ENCODE measurements around the gene PRKCG. TPM values are rescaled to one million over a fixed set of nuclear protein-coding genes. Genes with fewer than 3 reads are reported as not detected.
A peak's percentile ranks its signal among the peaks of the same experiment; 100 is the strongest.

Gene PRKCG
- total and polyA plus RNA-seq, 8 donors = 0.16 to 2.2 (median 0.28) TPM; not detected in 1

DNA sequence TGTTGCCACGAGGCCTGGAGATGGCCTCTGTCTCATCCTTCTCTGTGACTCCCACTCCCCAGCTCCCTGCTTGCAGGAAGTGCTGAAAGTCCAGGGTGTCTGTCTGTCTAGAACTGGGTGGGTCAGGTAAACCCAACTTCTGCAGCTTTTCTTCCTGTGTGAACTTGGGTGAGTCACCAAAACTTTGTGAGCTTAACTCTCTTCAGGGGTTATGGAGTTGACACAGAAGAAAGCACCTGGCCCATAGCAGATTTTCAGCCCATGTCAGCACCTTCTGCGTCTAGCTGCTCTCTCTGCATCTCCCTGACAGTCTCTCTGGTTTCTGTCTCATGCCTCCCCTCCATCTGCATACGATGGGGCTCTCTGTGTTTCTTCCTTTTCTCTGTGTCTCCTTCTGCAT is 22.9 kb downstream of the PRKCG start:
- DNase-seq (no peak), FAIRE-seq (no peak), ATAC-seq (no peak)
- TF ChIP-seq, protein P1, sequence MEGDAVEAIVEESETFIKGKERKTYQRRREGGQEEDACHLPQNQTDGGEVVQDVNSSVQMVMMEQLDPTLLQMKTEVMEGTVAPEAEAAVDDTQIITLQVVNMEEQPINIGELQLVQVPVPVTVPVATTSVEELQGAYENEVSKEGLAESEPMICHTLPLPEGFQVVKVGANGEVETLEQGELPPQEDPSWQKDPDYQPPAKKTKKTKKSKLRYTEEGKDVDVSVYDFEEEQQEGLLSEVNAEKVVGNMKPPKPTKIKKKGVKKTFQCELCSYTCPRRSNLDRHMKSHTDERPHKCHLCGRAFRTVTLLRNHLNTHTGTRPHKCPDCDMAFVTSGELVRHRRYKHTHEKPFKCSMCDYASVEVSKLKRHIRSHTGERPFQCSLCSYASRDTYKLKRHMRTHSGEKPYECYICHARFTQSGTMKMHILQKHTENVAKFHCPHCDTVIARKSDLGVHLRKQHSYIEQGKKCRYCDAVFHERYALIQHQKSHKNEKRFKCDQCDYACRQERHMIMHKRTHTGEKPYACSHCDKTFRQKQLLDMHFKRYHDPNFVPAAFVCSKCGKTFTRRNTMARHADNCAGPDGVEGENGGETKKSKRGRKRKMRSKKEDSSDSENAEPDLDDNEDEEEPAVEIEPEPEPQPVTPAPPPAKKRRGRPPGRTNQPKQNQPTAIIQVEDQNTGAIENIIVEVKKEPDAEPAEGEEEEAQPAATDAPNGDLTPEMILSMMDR (IDR thresholded peaks at IDR 0.05) = no peak
- intact Hi-C loops (cut with DNase I) = no loop called here
- peaks cover 0 to 32% (median 9%) of the 10 kb centered on the region in 4 donors for H3K27me3 ChIP-seq
- H3K4me1 ChIP-seq = no peaks in the 10 kb centered on the region
- no peaks in the 10 kb centered on the region for H3K36me3 ChIP-seq
- H3K27ac ChIP-seq = no peak overlapping the region
- no peak overlapping the region for H3K4me3 ChIP-seq
- H3K9me3 ChIP-seq = no peaks in the 10 kb centered on the region
- 21 to 23% methylated on average over 3 of the region's 3 CpGs for WGBS, 2 donors

DNA sequence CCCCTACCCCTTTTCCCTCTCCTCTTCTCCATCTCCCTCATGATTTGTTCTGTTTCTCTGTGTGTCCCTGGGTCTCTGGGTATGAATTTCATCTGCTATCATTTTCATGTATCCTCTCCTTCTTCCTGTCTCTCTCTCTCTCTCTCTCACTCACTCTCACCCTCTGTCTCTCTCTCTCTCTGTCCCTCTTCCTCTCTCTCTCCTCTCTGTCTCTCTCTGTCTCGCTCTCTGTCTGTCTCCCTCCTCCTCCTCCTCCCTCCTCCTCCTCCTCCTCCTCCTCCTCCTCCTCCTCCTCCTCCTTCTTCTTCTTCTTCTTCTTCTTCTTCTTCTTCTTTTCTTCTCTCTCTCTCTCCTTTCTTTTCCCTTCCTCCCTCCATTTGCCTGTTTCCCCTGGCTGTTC is 23.8 kb downstream of the PRKCG start:
- ATAC-seq (no peak), DNase-seq (no peak), FAIRE-seq (no peak)
- no peak overlapping the region for H3K4me3 ChIP-seq
- intact Hi-C loops (cut with DNase I) = no loop called here
- no peaks in the 10 kb centered on the region for H3K4me1 ChIP-seq
- peaks cover 0 to 36% (median 9%) of the 10 kb centered on the region in 4 donors for H3K27me3 ChIP-seq
- TF ChIP-seq, protein P1 (IDR thresholded peaks at IDR 0.05) = no peak
- no peak overlapping the region for H3K27ac ChIP-seq
- no peaks in the 10 kb centered on the region for H3K9me3 ChIP-seq
- no peaks in the 10 kb centered on the region for H3K36me3 ChIP-seq
- WGBS, 2 donors = 58 to 65% methylated on average over 1 of the region's 1 CpG

DNA sequence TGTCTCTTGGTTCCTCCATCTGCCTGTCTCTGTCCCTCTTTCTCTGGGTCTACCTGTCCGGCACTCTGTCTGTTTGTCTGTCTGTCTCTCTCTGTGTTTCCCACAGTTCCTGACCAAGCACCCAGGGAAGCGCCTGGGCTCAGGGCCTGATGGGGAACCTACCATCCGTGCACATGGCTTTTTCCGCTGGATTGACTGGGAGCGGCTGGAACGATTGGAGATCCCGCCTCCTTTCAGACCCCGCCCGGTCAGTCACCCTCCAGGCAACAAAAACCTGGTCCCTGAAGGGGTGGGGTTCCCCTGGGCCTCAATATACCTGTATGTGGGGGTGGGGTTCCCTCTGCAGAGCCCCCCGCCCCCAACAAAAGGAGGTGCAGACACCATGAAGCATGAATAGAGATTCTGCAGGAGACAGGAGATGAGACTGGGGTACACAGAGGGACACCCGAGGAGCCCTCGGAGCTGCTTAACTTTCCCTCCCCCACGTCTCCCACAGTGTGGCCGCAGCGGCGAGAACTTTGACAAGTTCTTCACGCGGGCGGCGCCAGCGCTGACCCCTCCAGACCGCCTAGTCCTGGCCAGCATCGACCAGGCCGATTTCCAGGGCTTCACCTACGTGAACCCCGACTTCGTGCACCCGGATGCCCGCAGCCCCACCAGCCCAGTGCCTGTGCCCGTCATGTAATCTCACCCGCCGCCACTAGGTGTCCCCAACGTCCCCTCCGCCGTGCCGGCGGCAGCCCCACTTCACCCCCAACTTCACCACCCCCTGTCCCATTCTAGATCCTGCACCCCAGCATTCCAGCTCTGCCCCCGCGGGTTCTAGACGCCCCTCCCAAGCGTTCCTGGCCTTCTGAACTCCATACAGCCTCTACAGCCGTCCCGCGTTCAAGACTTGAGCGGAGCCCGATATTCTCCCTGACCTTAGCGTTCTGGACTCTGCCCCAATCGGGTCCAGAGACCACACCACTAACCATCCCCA is 24.5 kb downstream of the PRKCG start:
- WGBS, 2 donors = 9 to 12% methylated on average over 45 to 48 of the region's 48 CpGs
- Histone ChIP-seq H3K27me3 (peaks cover 0 to 37% (median 9%) of the 10 kb centered on the region in 4 donors), H3K4me3 (no peak overlapping the region), H3K27ac (no peak overlapping the region), H3K36me3 (no peaks in the 10 kb centered on the region), H3K4me1 (no peaks in the 10 kb centered on the region), H3K9me3 (no peaks in the 10 kb centered on the region)
- intact Hi-C loops (cut with DNase I) = no loop called here
- peak in 3 of 4 donors; percentile 67 to 77 (median 73) for ATAC-seq
- no peak for FAIRE-seq
- TF ChIP-seq, protein P1 (IDR thresholded peaks at IDR 0.05) = peak; percentile 49 to 87 (median 70)
- peak in 5 of 6 donors; percentile 15 to 84 (median 58) for DNase-seq

DNA sequence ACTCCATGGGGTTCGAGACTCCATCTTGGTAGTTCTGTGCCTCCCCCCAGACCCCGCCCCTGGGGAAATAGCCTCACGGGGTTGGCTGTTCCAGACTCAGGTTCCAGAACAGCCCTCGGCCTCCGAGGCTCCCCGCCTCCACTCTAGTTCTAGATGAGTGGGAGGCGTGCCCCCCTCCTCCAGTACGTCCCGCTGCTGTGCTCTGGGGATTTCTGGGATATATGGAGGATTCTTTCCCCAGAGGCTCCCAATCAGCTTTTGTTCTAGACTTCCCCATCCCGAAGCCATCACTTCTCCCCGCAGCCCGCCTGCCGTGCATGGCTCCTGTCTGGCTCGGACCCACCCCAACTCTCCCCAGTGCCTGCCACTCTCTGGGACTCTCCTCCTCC is 25.2 kb downstream of the PRKCG start:
- Histone ChIP-seq H3K9me3 (no peaks in the 10 kb centered on the region), H3K27me3 (peaks cover 0 to 38% (median 9%) of the 10 kb centered on the region in 4 donors), H3K27ac (no peak overlapping the region), H3K4me1 (no peaks in the 10 kb centered on the region), H3K36me3 (no peaks in the 10 kb centered on the region), H3K4me3 (no peak overlapping the region)
- intact Hi-C loops (cut with DNase I) = no loop called here
- 23 to 30% methylated on average over 14 of the region's 14 CpGs for WGBS, 2 donors
- no peak for FAIRE-seq
- TF ChIP-seq, protein P1 (IDR thresholded peaks at IDR 0.05) = no peak
- no peak for ATAC-seq
- no peak for DNase-seq

DNA sequence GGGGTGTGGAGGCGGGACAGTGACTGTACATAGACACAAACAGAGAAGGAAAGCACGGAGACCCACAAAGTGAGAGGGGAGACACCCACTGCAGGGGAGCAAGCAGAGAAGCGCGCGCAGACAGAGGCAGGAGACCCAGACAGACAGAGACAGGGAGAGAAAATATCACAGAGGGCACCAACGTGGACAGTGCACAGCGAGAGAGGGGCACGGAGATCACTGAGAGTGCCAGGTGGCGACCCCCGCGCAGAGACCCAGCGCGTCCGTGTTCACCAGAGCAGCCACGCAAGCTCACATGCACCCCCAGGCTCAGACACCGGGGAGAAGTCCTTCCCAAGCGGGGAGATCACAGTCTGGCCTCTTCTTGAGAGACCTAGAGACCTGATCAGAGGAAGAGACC is 25.7 kb downstream of the PRKCG start:
- Histone ChIP-seq H3K36me3 (no peaks in the 10 kb centered on the region), H3K4me3 (no peak overlapping the region), H3K27me3 (peaks cover 0 to 36% (median 9%) of the 10 kb centered on the region in 4 donors), H3K4me1 (no peaks in the 10 kb centered on the region), H3K9me3 (no peaks in the 10 kb centered on the region), H3K27ac (no peak overlapping the region)
- WGBS, 2 donors = 10 to 11% methylated on average over 17 of the region's 17 CpGs
- DNase-seq (no peak), ATAC-seq (no peak), FAIRE-seq (no peak)
- intact Hi-C loops (cut with DNase I) = no loop called here
- TF ChIP-seq, protein P1 (IDR thresholded peaks at IDR 0.05) = no peak

Measured in pancreas (tissue), 10 donors.